ENCODE measurements around the gene LRTM2.

DNA sequence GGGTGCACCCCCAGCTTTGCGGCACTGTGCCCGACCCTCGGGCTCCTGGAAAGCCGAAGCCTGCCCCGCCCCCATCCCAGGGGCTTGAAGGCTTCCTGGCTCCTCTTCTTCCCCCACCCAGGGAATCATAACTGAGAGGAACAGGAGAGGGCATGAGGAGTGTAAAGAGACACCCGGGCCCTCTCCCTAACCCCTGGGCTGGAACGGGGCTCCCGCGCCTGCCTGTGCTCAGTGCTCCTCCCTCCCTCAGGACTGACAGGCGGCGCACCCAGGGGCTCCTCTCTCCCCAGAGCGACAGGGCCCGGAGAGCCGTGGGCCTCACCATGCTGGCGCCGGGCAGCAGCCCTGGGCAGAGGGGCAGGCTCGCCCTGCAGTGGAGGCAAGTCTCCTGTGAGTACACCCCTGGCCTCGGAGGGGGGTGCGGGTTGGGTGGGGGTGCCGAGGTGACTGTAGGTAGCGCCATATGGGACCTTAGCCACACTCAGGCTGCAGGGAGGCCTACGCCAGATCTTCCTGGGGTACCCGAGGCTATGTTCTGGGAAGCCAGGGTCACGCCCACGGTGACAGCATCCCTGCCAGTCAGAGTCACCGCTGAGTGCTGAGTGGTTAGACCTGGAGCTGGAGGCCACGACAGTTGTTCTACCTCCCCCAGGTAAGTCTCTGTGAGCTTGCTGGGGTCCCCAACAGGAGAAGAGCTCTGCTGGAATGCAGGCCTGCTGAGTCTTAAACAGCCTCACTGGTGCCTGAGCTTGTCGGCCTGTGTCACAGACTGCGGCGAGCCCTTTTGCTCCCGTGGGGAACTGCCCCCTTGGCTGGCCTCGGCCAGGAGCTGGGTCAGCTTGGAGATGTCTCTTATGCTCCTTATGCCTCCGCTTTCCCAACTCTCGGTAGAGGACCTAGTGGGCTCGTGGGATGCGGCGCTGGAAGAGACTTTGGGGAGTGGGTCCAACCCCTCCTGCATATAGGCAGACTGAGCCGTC, 7.8 kb downstream of the LRTM2 start:
- no peak for TF ChIP-seq GABPA (IDR thresholded peaks at IDR 0.05; ENCODE audit: low read depth)
- TF ChIP-seq, protein P1, sequence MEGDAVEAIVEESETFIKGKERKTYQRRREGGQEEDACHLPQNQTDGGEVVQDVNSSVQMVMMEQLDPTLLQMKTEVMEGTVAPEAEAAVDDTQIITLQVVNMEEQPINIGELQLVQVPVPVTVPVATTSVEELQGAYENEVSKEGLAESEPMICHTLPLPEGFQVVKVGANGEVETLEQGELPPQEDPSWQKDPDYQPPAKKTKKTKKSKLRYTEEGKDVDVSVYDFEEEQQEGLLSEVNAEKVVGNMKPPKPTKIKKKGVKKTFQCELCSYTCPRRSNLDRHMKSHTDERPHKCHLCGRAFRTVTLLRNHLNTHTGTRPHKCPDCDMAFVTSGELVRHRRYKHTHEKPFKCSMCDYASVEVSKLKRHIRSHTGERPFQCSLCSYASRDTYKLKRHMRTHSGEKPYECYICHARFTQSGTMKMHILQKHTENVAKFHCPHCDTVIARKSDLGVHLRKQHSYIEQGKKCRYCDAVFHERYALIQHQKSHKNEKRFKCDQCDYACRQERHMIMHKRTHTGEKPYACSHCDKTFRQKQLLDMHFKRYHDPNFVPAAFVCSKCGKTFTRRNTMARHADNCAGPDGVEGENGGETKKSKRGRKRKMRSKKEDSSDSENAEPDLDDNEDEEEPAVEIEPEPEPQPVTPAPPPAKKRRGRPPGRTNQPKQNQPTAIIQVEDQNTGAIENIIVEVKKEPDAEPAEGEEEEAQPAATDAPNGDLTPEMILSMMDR (IDR thresholded peaks at IDR 0.05; ENCODE audit: insufficient read depth, low read length), result no peak

Measured in HL-60 (cell line).